Hepatocyte (in vitro differentiated cells): Measurements from ENCODE around the gene MAB21L4.

Experiments
- EZH2 ChIP-seq: fragments of 200-600 bp; sonication (generic); IDR thresholded peaks from 2 replicates; pipeline ENCODE4 v1.6.1; 2016; ENCODE audit warnings: antibody characterized with exemption, mild to moderate bottlenecking, borderline replicate concordance
- EZH2phosphoT487 ChIP-seq: fragments of 200-600 bp; sonication (generic); IDR thresholded peaks from one replicate; pipeline ENCODE4 v1.6.1; 2018; ENCODE audit warnings: antibody characterized with exemption, mild to moderate bottlenecking, low read depth, moderate library complexity; ENCODE audit not compliant: unreplicated experiment, severe bottlenecking
- TF ChIP-seq, protein P1 (sequence below): fragments of 200-600 bp; sonication (generic); IDR thresholded peaks from 2 replicates; pipeline ENCODE4 v1.5.1; 2016; ENCODE audit warnings: antibody characterized with exemption, mild to moderate bottlenecking; ENCODE audit not compliant: poor library complexity

DNA sequence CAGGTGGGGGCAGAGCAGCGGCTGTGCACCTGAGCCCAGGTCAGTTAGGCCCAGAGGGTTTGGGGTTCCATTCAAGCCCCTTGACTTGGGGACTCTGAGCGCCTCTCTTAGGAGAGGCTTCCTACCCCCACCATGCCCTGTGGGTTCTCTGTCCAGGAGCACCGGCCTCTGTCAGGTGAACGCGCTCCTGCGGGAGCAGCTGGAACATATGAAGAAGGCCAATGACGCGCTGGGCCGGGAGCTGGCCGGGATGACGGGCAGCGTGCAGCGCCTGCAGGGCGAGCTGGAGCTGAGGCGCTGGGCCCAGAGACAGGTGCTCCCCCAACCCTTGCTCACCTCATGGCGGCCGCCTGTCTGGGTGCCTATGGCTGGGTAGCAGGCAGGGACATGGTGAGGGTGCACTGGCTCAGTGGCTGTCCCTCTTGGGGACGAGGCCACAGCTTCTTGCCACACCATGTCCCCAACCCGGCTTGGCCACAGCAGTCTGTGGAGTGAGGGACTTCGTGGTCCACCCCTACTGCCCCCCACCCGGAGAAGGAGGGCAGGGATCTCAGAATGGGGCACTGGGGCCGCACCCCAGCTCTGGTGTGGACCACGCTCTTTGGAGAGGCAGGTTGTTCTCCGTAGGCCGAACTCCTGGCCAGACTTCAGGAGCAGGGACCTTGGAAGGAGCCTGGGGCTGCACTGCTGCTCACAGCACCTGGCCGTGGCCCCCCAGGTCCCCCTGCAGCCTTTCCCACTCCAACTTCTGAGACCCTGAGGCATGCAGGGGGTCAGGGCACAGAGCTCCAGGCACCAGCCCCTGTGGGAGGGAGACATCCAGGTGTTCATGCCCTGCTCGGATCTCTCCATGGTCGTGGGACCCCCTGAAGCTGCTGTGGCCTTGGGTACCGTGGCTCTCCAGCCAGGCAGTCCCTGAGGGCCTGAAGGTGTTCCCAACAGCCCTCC, 29.9 kb upstream of the MAB21L4 start:
- TF ChIP-seq, protein P1, sequence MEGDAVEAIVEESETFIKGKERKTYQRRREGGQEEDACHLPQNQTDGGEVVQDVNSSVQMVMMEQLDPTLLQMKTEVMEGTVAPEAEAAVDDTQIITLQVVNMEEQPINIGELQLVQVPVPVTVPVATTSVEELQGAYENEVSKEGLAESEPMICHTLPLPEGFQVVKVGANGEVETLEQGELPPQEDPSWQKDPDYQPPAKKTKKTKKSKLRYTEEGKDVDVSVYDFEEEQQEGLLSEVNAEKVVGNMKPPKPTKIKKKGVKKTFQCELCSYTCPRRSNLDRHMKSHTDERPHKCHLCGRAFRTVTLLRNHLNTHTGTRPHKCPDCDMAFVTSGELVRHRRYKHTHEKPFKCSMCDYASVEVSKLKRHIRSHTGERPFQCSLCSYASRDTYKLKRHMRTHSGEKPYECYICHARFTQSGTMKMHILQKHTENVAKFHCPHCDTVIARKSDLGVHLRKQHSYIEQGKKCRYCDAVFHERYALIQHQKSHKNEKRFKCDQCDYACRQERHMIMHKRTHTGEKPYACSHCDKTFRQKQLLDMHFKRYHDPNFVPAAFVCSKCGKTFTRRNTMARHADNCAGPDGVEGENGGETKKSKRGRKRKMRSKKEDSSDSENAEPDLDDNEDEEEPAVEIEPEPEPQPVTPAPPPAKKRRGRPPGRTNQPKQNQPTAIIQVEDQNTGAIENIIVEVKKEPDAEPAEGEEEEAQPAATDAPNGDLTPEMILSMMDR = no peak
- TF ChIP-seq EZH2 (no peak), EZH2phosphoT487 (no peak)
